Activated CD4-positive, alpha-beta T cell treated with anti-CD3 and anti-CD28 coated beads, Interleukin-2, amount 50 U/mL, for 1 hour (primary cell): ENCODE measurements around the gene HBQ1.
"Not testable (repeated sequence)": the region's sequence is repeated elsewhere in the genome, so short reads cannot be mapped to it uniquely, and the experiment has no call there.

ENCODE experiments used
- DNase-seq: peaks from one replicate; pipeline ENCODE4 v3.0.0-alpha.2; 2020

The HBQ1 gene

DNA sequence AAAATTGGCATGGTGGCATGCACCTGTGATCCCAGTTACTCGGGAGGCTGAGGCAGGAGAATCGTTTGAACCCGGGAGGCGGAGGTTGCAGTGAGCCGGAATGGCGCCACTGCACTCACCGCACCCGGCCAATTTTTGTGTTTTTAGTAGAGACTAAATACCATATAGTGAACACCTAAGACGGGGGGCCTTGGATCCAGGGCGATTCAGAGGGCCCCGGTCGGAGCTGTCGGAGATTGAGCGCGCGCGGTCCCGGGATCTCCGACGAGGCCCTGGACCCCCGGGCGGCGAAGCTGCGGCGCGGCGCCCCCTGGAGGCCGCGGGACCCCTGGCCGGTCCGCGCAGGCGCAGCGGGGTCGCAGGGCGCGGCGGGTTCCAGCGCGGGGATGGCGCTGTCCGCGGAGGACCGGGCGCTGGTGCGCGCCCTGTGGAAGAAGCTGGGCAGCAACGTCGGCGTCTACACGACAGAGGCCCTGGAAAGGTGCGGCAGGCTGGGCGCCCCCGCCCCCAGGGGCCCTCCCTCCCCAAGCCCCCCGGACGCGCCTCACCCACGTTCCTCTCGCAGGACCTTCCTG is at the start of gene HBQ1:
Gene HBQ1, plus strand, starts transcription at position 359 of the 575 bp plus-strand sequence. Its CDS starts 28 bp downstream, at position 387.
- DNase-seq: peak; percentile 30

DNA sequence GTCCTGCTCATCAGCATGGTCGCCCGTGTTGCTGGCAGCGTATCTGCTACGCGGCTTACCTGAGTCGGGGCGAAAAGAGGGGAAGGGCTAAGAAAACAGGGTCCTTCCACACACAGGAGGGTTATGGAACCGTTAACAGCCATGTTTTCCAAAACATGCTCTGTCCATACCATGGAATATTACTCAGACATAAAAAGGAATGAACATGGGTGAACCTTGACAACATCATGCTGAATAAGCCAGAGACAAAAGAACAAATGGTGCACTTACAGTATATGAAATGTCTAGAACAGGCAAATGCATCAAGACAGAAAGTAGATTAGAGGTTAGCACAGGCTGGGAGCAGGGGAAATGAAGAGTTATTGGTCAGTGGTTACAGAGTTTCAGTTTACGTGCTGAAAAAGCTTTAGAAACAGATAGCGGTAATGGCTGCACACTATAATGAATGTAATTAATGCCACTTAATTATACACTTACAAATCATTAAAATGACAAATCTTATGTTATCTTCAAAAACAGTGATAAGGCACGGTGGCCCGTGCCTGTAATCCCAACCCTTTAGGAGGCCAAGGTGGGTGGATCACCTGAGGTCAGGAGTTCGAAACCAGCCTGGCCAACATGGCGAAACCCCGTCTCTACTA is 49.6 kb upstream of the HBQ1 start:
- DNase-seq: no peak

DNA sequence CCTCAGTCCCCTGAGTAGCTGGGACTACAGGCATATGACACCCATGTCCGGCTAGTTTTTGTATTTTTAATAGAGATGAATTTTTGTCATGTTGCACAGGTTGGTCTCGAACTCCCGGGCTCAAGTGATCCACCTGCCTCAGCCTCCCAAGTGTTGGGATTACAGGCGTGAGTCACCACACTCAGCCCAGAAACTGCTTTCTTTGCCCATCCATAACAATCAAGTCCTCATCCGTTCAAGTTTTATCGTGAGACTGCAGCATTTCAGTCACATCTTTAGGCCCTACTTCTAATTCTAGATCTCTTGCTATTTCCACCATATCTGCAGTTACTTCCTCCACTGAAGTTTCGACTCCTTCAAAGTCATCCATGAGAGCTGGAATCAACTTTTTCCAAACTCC is 48.1 kb upstream of the HBQ1 start:
- DNase-seq: no peak

DNA sequence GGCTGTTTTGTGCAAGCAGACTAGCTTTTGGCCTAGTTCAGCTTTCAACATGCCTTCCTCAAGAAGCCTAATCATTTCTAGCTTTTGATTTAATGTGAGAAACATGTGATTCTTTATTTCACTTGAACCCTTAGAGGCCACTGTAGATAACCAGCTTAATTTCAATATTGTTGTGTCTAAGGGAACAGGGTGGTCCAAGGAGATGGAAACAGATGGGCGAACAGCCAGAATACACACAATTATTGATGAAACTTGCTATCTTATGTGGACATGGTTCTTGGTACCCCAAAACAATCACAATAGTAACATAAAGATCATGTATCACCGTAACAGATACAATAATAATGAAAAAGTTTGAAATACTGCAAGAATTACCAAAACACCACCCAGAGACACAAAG is 46.5 kb upstream of the HBQ1 start:
- no peak for DNase-seq

DNA sequence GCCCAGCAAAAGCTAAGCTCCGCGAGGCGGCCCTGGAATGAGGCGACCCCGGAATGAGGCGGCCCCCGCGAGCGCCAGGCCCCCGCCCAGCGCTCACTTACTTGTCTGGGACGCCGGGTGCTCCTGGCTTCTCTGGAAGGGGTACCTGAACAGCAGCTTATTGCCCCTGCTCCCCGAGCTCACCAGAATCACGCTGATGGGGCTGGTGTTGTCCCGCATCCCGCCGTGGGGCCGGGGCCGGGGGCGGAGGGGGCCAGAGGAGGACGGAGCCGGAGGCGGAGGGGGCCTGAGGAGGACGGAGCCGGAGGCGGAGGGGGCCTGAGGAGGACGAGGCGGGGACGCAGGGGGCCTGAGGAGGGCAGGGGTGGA is 42.2 kb upstream of the HBQ1 start:
- peak; percentile 22 for DNase-seq

DNA sequence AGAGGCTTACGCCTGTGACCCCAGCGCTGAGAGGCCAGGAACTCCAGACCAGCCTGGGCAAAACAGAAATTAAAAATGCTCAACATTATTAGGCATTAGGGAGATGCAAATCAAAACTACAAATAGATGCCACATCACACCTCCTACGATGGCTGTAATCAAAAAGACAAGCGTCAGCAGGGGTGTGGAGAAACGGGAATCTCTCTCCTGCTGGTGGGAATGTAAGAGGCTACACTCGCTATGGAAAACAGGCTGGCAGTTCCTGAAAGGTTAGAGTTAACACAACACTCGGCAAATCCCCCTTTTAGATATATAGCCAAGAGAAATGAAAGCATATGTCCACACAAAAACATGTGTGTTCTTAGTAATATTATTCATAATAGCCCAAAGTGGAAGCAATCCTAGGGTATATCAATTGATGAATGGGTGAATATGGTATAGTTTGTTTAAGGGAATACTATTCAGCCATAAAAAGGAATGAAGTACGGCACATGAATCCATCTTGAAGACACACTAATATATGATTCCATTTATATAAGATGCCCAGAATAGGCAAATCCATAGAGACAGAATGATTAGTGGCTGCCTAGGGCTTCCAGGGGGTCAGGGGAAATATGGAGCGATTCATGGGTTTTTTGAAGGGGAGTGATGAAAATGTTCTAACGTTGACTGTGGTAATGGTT is 39.9 kb upstream of the HBQ1 start:
- no peak for DNase-seq

DNA sequence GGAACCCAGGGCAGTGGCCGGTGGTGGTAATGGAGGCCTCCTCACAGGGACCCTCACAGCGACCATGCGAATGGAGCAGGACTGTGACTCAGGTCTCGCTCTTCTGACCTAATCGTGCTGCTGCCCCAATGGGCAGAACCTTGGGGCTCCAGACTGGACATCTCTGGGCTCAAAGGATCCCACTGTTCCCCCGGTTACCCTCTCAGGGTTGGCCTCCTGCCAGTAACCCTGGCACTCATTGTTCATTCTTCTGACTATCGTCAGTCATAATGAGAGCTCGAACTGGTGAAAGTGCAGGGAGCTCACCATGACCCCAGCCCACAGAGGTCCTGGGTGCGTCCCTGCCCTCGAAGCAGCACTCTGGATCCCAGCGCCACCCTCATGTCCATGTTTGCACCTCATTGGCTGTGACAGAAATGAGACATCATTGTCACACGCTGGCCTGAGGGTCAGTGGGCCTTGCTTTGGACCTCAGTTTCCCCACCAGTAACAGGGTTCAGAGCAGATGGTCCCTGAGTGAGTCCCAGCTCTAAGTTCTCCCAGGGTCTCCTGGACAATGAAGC is 37.8 kb upstream of the HBQ1 start:
- no peak for DNase-seq

DNA sequence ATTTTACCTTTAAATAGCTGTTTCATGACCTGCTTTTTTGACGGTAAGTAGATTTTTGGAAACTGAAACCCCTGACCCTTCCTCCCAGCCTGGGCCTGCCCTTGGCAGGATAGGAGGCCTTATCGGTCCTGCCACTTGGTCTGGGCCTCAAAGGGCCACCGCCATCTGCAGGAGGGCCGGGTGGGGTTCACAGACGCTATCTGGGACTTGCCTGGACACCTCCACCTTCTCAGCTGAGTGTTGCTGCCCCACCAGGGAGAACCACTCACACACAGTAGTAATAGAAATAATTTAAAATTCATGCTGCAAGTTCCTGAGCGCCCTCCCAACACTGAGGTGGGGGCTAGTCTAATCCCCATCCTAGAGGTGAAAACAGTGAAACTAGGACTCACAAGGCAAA is 37.2 kb upstream of the HBQ1 start:
- DNase-seq: no peak

DNA sequence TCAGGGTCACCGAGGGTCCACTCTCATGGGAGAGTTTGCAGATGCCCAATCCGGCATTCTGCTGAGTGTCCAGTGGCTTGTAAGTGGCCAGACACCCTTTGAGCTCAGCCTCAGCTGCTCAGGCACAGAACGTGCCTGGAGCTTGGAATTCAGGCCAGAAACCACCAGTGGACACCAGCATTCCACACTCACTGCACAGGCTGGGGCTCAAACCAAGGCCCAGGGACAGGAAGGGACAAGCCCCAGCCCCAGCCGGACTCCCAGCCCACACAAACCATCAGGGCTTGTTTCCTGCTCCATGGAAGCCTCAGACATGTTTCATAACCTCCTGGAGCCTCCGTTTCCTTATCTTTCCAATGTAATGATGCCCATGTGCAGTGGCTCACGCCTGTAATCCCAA is 36.8 kb upstream of the HBQ1 start:
- DNase-seq: no peak

DNA sequence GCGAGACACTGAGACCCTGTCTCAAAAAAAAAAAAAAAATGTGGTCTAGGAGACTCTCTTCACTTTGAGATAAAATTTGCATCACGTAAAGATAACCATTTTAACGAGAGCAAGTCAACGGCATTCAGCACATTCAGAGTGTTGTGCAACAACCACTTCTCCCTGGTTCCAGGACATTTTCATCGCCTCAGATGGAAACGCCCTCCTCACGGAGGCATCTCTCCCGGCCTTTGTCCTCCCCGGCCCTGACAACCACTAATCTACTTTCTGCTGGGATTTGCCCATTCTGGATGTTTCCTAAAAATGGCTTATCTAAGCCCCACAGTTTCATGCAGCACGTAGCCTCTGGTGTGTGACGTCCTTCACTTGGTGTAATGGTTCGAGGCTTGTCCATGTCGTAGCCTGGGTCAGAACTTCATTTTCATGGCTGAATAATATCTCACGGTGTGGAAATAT is 35.4 kb upstream of the HBQ1 start:
- no peak for DNase-seq

DNA sequence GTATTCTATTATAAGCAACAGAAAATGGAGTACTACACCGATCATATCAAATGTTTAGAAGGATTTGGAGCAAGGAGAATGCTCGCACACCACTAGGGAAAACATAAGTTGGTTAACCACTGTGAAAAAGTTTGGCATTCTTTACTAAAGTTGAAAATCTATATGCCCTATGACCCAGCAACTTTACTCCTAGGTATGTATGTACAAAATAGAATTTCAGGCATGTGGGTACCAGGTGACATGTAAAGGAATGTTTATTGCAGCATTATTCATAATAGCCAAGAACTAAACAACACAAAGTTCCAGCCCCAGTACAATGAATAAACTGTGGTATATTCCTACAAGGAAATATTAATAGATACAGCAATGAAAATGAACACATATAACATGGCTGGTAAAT is 33.6 kb upstream of the HBQ1 start:
- DNase-seq: no peak

DNA sequence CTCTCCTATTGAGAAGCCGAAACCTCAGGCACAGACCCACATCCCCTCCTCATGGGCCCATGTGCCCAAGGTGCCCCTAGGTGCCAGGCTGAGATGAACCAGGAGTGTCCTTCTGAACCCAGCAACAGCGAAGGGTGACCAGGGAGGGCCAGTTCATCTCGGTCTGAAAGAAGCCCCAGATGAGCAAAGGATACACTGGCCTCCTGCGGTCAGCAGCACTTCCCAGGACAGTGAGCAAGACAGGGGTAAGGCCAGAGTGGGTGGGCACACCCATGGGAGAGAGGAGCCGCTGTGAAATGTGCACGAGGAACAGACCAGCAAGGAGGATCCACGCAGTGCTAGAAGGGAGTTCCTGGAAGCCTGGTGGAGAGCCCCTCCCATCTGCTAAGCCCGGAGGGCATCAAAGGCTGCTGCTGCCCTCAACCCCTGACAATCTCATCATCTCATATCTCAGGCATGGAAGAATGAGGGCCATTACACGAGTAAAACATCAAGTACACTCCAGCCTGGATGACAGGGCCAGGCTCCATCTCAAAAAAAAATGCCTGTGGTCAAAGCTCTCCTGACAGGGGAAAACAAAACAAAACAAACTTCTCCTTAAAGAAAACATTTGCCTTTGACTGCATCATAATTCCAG is 31.1 kb upstream of the HBQ1 start:
- DNase-seq: no peak

DNA sequence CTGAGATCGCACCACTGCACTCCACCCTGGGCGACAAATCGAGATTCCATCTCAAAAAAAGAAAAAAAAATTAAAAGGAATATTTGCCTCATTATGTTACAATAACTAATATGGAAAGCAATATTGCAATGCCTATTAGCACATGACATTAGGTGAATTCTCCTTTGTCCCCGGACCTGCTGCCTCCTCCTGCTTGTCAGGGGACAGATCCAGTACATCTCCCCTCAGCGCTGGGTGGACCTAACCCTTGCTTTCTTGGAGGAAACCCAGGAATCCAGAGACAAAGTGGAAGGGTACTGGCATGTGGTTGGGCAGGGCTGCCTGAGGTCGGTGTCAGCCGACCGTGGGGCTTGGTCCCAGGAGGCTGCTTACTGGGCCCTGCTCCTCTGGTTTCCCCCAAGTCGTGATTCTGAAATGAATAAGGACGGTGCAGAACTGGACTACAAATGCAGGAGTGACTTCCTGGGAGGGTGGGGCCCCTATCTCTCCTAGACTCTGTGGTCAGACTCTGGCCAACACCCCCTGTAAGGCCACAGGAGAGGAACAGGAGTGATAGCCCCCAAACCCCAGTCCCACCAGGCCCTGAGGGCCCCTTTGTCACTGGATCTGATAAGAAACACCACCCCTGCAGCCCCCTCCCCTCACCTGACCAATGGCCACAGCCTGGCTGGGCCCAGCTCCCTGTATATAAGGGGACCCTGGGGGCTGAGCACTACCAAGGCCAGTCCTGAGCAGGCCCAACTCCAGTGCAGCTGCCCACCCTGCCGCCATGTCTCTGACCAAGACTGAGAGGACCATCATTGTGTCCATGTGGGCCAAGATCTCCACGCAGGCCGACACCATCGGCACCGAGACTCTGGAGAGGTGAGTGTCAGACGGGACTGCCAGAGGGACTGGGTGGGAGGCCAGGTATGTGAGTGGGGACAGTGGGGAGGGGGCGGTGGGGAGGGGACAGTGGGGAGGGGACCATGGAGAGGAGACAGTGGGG is 27.8 kb upstream of the HBQ1 start, which contains the start of gene HBZ:
Gene HBZ, plus strand, starts transcription at position 504 of the 988 bp plus-strand sequence. Its CDS starts 266 bp downstream, at position 770.
- DNase-seq: no peak

DNA sequence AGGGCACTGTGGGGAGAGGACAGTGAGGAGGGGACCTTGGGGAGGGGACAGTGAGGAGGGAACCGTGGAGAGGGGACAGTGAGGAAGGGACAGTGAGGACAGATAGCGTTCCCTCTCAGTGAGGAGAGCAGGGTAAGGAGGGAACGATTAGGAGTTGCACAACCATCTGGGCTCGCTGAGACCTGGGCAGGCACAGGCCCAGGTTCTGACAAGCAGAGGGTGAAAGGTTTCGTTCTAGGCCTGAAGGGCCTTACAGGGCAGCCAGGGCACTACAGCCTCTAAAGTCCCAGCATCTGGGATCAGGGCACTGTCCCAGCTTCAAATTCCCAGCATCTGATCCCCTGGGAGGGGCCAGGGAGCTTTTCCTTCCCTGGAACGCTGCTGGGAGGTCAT is 27.1 kb upstream of the HBQ1 start:
- not testable (repeated sequence) for DNase-seq

DNA sequence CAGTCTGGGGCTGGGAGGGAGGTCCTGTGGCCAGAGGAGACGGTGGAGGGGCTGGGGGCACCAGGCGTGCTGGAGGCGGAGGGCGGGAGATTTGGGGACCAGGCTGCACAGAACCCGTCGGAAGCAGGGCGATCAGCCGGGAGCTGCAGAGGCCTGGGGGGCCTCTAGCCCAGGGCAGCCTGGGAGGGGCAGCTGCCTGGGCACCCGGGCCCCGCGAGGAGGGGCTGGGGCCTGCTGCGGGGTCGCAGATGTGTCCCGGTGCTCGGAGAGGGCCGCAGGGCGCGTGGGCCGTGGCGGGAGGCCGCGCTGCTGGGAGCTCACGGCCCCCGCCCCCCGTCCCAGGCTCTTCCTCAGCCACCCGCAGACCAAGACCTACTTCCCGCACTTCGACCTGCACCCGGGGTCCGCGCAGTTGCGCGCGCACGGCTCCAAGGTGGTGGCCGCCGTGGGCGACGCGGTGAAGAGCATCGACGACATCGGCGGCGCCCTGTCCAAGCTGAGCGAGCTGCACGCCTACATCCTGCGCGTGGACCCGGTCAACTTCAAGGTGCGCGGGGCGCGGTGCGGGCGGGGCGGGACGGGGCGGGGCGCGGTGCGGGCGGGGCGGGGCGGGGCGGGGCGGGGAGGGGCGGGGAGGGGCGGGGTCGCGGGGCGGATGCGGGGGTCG is 26.6 kb upstream of the HBQ1 start:
- not testable (repeated sequence) for DNase-seq

DNA sequence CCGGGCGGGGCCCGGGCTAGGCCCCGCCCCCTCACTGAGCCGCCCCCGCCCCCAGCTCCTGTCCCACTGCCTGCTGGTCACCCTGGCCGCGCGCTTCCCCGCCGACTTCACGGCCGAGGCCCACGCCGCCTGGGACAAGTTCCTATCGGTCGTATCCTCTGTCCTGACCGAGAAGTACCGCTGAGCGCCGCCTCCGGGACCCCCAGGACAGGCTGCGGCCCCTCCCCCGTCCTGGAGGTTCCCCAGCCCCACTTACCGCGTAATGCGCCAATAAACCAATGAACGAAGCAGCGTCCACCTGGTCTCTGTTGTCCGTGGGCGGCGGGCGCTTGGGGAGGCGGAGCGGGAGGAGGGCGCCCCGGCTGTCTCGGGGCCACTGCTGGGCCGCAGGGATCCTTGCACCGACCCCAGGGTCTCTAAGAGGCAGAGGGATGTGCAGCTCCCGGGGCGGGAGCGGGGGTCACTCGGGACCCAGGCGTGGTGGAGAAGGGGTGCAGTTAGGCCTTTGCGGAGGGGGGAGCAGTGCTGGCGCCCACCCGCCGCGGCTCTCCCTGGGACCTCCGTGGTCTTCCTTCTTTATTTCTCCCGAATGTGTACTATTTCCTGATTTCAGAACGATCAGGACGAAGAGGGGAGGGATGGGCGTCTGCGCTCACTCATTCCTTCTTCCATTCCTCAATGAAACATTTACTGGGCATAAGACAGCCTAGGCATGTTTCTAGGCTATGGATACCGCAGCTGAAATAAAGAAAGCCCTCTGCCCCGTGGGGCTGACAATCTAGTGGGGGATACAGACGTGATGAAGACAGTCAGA is 25.8 kb upstream of the HBQ1 start:
- DNase-seq: no peak

DNA sequence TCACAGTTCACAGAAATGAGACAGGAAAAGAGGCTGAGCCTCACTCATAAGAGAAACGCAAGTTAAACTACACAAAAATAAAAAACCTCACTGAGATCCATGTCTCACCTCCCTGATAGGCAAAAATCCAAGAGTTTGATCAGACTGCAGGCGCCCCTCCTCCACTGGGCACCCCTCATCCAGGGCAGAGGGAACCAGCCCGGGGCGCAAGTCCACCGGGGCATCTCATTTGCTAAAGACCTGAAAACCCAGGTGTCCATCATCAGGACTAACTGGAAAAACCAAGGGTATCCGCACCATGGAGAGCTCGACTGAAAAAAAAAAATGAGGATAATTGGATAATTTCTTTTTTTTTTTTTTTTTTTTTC is 25.2 kb upstream of the HBQ1 start:
- no peak for DNase-seq

DNA sequence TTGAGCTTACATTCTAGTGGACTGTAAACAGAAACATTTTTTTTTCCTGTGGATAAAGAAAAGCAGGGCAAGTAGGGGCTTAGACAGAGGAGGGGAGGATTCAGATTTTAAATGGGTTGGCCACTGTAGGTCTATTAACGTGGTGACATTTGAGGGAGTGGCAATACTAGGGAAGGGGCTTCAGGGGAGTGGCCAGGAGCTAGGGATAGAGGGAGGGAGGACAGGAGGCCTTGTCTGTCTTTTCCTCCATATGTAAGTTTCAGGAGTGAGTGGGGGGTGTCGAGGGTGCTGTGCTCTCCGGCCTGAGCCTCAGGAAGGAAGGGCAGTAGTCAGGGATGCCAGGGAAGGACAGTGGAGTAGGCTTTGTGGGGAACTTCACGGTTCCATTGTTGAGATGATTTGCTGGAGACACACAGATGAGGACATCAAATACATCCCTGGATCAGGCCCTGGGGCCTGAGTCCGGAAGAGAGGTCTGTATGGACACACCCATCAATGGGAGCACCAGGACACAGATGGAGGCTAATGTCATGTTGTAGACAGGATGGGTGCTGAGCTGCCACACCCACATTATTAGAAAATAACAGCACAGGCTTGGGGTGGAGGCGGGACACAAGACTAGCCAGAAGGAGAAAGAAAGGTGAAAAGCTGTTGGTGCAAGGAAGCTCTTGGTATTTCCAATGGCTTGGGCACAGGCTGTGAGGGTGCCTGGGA is 21.0 kb upstream of the HBQ1 start:
- DNase-seq: no peak

DNA sequence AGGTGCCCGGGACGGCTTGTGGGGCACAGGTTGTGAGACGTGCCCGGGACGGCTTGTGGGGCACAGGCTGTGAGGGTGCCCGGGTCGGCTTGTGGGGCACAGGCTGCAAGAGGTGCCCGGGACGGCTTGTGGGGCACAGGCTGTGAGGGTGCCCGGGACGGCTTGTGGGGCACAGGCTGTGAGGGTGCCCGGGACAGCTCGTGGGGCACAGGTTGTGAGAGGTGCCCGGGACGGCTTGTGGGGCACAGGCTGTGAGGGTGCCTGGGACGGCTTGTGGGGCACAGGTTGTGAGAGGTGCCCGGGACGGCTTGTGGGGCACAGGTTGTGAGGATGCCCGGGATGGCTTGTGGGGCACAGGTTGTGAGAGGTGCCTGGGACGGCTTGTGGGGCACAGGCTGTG is 20.0 kb upstream of the HBQ1 start:
- not testable (repeated sequence) for DNase-seq

DNA sequence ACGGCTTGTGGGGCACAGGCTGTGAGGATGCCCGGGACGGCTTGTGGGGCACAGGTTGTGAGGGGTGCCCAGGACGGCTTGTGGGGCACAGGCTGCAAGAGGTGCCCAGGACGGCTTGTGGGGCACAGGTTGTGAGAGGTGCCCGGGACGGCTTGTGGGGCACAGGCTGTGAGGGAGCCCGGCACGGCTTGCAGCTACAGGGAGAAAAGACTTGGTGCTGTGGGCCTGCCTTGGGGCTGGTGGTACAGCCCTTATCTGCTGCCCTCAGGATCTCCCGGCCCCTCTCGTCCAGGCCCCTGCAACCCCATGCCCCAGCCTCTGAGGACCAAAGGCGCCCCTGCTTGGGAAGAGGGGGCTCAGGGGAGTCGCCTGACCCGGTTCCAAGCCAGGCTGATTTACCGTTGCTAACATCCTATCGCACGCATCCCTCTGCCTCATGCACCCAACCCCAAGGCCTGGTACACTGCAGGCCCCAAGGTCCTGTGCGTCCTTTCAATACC is 19.5 kb upstream of the HBQ1 start:
- no peak for DNase-seq
